ENCODE data around the gene SDF4.
"Not testable (repeated sequence)": the region's sequence is repeated elsewhere in the genome, so short reads cannot be mapped to it uniquely, and the experiment has no call there.

SDF4 gene

DNA sequence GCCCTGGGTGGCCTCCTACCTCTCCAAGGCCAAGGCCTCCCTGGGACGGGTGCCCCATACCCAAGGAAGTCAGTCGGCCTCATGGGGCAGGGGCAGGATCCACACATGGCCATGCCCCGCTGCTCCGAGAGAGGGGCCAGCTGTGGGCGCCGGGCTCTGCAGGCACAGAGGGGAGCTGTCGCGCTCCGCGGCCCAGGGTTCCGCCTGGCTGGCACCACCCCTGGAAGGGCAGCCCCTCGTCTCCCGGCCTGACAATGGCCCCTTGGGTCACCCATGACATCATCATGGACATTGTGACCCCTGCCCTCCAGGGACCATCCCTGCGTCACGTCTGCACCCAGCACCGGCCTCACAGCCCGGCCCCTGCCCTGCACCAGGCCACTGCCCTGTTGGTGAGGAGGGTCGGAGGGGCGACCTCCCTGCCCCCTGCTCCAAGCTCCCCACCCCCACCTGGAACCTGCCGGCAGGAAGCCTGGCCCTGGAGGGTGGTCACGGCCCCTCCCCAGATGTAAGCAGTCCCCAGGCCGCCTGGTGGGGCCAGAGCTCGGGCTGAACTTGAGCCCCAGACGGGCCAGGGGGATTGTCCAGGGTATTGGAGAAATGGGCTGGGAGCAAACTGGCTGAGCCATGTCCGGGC lies 52.3 kb downstream of the SDF4 start:
- DNase-seq (ENCODE audit: low spot score) = no peak

GRCh38 chr1:1178794-1179331 lies 52.9 kb downstream of the SDF4 start:
- no peak for DNase-seq (ENCODE audit: low spot score)

DNA sequence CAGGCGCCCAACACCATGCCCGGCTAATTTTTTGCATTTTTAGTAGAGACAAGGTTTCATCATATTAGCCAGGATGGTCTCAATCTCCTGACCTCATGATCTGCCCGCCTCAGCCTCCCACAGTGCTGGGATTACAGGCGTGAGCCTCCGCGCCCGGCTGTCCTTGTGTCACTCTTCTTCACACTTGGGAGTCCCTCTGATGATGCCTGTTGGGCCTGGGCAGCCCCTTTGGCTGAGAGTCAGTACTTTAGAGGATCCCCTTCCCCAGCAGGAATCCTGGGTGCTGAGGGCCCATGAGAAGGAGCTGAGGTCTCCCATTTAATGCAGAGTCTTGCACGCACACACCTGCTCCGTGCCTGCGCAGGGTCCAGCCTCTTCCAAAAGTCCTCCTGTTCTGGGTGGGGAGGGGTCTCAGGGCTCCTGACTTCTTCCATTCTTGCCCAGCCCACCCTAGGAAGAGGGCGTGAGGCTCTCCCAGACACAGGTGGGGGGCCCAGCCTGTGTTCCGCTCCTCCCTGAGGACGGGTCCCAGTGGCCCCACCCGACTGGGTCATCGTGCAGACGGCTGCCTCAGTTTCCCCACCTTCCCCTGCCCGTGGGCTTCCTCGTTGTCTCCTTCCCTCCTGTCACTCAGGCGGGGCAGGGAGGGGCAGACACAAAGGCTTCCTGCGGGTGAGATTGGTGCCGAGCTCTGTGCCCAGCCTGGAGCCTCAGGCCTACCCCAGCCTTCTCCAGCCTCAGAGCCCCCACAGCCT lies 54.2 kb downstream of the SDF4 start:
- DNase-seq (ENCODE audit: low spot score) = no peak

- DNase-seq (ENCODE audit: low spot score) = no peak
Measured at GRCh38 chr1:1176931-1177330, 54.9 kb downstream of the SDF4 start.

- DNase-seq (ENCODE audit: low spot score) = not testable (repeated sequence)
Measured at GRCh38 chr1:1176063-1176761, 55.6 kb downstream of the SDF4 start.

DNA sequence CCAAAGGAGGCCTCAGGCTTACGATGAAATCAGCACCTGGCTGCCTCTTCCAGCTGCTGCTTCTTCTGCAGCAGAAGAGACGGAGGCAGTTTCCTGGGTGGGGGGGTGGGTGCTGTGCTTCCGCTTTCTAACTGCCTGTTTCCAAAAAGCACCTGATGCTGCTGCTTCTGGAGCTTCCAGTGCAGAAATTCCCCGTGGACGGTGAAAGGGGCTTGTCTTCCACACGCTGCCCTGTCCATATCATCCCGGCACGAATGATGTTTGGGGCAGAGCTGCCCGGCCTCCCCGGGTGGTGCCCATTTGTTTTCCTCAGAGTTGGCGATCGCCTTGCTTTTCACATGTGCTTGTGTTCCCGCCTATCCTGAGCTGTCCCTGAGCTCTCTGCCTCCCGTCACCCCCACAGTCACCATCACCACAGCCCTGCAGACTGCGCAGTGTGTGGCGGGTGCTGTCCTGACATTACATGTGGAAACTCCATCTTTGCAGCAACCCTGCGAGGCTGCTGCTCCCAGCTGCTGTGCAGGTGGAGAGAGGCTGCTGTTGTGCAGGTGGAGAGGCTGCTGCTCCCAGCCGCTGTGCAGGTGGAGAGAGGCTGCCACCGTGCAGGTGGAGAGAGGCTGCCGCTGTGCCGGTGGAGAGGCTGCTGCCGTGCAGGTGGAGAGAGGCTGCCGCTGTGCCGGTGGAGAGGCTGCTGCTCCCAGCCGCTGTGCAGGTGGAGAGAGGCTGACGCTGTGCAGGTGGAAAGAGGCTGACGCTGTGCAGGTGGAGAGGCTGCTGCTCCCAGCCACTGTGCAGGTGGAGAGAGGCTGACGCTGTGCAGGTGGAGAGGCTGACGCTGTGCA lies 56.4 kb downstream of the SDF4 start:
- no peak for DNase-seq (ENCODE audit: low spot score)

- DNase-seq (ENCODE audit: low spot score) = no peak
Measured at GRCh38 chr1:1173793-1174415, 57.9 kb downstream of the SDF4 start, which contains the start of gene TTLL10. TTLL10 (plus strand) TSS chr1:1173880; CDS start chr1:1179216, 5,336 bp downstream.

GRCh38 chr1:1173061-1173792 lies 58.6 kb downstream of the SDF4 start:
- DNase-seq (ENCODE audit: low spot score) = no peak

- no peak for DNase-seq (ENCODE audit: low spot score)
Measured at GRCh38 chr1:1171546-1172340, 60.1 kb downstream of the SDF4 start.

GRCh38 chr1:1171161-1171545 lies 60.6 kb downstream of the SDF4 start:
- no peak for DNase-seq (ENCODE audit: low spot score)

DNA sequence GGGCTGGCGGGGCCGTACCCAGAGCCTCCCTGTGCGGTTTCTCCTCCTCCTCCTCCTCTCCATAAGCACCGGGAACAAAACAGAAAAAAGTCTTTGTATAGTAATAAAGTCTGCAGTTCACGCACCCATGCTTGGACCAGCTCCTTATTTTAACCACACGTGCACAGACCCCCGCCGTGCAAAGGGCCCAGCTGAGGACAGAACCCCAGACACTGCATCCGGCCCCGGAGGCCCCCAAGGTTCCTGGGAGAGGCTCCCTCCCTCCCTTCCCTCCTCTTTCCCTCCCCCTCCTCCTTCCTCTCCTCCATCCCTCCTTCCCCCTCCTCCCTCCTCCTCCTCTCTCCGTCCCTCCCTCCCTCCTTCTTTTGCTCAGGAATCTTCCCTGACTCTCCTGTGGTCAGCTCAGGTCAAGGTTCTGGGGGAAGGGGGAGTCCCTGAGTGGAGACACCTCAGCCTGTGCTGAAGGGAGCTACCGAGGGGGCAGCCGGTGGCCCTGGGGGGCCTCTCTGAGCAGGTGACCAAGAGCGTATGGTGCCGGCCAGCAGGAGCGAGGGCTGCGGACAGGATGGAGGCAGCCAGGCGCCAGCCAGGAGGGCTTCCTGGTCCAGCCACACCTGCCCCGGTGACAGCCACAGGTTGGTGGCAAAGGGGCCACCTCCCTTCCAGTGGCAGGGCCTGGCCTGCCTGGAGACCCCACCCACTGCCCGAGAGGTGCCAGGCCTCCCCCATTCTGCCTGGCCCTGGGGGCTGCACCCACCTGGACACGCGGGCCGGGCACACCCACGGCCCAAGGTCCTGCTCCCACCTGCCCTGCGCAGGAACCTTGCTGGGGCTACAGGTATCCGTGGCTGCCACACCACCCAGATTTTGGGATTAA lies 61.3 kb downstream of the SDF4 start:
- DNase-seq (ENCODE audit: low spot score) = no peak

GRCh38 chr1:1169429-1170214 lies 62.2 kb downstream of the SDF4 start:
- DNase-seq (ENCODE audit: low spot score) = no peak

DNA sequence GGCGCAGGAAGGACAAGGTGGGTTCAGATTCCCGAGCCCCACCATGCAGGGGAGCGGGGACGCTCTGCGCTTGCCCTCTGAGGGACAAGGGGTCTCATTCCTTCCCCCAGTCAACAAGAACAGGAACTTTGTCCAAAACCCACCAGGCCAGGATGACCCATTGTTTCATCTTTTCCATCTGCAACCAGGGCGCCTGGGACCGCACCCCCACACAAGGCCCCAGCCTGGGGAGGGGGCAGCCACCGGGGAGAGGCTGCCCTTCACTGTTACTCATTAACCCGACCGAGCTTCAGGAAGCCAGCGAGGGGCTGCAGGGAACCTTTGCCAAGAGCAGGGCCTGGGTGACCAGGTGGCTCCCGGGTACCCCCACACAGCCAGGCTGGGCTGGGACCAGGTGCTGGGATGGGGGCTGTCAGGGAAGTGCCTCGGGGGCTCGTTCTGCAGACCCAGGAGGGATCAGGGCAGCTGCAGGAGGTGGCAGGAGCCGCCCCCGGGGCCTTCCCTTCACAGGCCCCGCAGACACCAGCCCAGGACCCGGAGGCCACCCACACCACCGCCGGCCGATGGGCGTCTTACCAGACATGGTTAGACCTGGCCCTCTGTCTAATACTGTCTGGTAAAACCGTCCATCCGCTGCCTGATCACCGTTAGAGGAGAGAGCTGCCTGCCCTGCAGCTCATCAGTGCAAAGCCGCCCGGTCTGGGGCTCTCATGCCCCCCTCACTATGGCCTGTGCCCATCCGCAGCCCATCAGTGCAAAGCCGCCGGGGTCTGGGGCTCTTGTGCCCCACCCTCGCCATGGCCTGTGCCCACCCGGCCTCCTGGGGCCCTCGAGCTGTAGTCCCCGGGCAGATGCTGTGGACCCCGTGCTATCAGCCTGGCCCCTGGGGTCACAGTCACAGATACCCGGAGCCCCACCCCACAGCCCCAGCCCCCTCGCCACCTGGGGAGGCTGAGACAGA lies 63.1 kb downstream of the SDF4 start:
- no peak for DNase-seq (ENCODE audit: low spot score)

DNA sequence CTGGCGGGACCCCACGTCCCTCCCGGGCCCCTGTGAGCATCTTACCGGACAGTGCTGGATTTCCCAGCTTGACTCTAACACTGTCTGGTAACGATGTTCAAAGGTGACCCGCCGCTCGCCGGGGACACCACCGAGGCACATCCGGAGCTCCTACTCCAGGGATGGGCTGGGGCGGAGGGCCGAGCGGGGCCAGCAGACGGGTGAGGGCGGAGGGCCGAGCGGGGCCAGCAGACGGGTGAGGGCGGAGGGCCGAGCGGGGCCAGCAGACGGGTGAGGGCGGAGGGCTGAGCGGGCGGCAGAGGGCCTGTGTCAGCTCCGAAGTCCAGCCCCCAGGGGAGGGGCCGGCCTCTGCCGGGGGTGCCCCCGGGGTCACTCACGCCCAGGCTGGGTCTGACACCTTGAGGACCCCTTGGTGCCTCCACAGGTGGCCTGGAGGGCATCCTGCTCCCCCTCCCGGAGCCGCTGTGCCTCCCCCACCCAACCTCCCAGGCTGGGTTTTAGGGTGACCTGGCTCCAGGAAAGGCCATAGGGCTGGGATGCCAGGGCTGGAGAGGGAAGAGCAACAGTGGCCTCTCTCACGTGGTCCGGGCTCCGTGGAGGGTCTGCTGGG lies 63.9 kb downstream of the SDF4 start:
- DNase-seq (ENCODE audit: low spot score) = no peak

- no peak for DNase-seq (ENCODE audit: low spot score)
Measured at GRCh38 chr1:1167398-1167821, 64.4 kb downstream of the SDF4 start.
